Activated CD8-positive, alpha-beta memory T cell treated with anti-CD3 and anti-CD28 coated beads for 48 hours (primary cell): ENCODE results near the gene AFF3.

Experiments used
- DNase-seq, 3 experiments: peaks; one replicate each; pipeline ENCODE4 v3.0.0-alpha.2; 2020; ENCODE audit warnings: low read depth in 2 of 3, low spot score in 2 of 3

The AFF3 gene

GRCh38 chr2:99573634-99574251 lies 568.6 kb downstream of the AFF3 start:
- no peak for DNase-seq

- no peak for DNase-seq
Observed at GRCh38 chr2:99572373-99573164, 569.8 kb downstream of the AFF3 start.

- DNase-seq: no peak
Observed at GRCh38 chr2:99571954-99572353, 570.4 kb downstream of the AFF3 start.

- no peak for DNase-seq
Observed at GRCh38 chr2:99571533-99571932, 570.9 kb downstream of the AFF3 start.

- DNase-seq: no peak
Observed at GRCh38 chr2:99571021-99571420, 571.4 kb downstream of the AFF3 start.

- no peak for DNase-seq
Observed at GRCh38 chr2:99569386-99569785, 573.0 kb downstream of the AFF3 start.

GRCh38 chr2:99565227-99565626 lies 577.2 kb downstream of the AFF3 start:
- no peak for DNase-seq

GRCh38 chr2:99562516-99562915 lies 579.9 kb downstream of the AFF3 start:
- no peak for DNase-seq

GRCh38 chr2:99561804-99562203 lies 580.6 kb downstream of the AFF3 start:
- no peak for DNase-seq

- DNase-seq: peak; percentile 64 to 92 (median 87)
Observed at GRCh38 chr2:99559075-99559662, 583.2 kb downstream of the AFF3 start.

- DNase-seq: no peak
Observed at GRCh38 chr2:99555404-99555803, 587.0 kb downstream of the AFF3 start.

GRCh38 chr2:99554871-99555270 lies 587.5 kb downstream of the AFF3 start:
- DNase-seq: no peak

GRCh38 chr2:99554238-99554637 lies 588.2 kb downstream of the AFF3 start:
- DNase-seq: no peak

- no peak for DNase-seq
Observed at GRCh38 chr2:99552529-99552928, 589.9 kb downstream of the AFF3 start.

- DNase-seq: no peak
Observed at GRCh38 chr2:99550368-99550767, 592.0 kb downstream of the AFF3 start.

GRCh38 chr2:99545604-99546003 lies 596.8 kb downstream of the AFF3 start:
- no peak for DNase-seq

GRCh38 chr2:99545066-99545465 lies 597.3 kb downstream of the AFF3 start:
- DNase-seq: no peak

GRCh38 chr2:99544608-99545007 lies 597.8 kb downstream of the AFF3 start:
- no peak for DNase-seq

- no peak for DNase-seq
Observed at GRCh38 chr2:99543247-99543646, 599.1 kb downstream of the AFF3 start.

GRCh38 chr2:99537910-99538485 lies 604.4 kb downstream of the AFF3 start:
- DNase-seq: no peak

- DNase-seq: no peak
Observed at GRCh38 chr2:99524056-99524455, 618.3 kb downstream of the AFF3 start.

- DNase-seq: no peak
Observed at GRCh38 chr2:99522157-99522556, 620.2 kb downstream of the AFF3 start.
